Effector CD8-positive, alpha-beta T cell (primary cell): Measurements from ENCODE around the gene CCDC138.

ENCODE experiments used
- DNase-seq: peaks from one replicate; lab custom pipeline; 2025; lab: John Stamatoyannopoulos, UW

Gene CCDC138

DNA sequence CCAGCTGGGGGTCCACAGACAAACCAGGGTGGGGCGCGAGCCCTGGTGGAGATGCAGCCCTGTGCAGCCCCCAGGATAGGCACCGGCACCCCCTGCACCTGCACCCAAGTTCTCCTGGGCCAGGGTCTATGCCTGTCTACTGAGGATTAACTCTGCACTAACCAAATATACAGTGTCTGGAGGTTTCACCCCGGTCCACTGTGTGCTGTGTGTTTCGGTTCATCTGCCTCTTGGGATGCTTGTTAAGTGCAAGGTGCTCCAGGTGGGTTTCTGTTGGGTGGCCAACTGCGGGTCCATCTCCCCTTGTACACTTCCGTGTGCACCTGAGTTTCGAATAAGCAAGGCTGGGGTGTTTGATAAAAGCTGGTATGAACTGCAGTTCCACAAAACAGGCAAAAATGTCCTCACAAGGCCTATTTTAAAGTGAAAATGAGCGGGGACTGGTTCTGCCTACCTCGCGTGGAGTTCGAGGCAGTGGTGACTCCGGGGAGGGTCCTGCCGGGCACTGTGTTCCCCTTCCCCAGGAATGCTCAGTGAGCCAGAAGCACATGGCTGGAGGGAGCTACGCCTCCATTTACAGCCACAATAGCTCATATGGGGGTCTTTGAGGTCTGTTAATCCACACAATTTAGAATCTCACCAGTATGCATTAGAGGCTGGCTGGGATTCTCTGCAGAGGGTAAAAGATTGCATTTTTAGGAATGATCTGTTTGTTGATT is 131.7 kb downstream of the CCDC138 start:
- no peak for DNase-seq

DNA sequence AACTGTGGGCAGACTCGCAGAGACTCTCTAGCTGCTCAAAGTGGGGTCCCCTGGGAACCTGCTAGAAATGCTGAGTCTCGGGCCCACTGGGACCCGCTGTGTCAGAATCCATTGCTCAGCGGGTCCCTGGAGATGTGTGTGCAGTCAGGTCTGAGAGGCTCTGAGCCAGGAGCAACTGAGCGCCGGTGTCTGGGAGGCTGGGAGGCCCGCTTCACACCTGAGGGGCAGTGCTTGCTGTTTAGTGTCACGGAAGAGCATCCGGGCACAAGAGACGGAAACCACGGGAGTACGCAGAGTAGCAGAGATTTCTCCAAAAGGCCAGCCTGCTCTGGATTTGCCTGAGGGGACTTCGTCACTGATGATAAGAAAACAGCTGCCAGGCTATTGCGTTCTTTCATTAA is 132.4 kb downstream of the CCDC138 start:
- DNase-seq: no peak

DNA sequence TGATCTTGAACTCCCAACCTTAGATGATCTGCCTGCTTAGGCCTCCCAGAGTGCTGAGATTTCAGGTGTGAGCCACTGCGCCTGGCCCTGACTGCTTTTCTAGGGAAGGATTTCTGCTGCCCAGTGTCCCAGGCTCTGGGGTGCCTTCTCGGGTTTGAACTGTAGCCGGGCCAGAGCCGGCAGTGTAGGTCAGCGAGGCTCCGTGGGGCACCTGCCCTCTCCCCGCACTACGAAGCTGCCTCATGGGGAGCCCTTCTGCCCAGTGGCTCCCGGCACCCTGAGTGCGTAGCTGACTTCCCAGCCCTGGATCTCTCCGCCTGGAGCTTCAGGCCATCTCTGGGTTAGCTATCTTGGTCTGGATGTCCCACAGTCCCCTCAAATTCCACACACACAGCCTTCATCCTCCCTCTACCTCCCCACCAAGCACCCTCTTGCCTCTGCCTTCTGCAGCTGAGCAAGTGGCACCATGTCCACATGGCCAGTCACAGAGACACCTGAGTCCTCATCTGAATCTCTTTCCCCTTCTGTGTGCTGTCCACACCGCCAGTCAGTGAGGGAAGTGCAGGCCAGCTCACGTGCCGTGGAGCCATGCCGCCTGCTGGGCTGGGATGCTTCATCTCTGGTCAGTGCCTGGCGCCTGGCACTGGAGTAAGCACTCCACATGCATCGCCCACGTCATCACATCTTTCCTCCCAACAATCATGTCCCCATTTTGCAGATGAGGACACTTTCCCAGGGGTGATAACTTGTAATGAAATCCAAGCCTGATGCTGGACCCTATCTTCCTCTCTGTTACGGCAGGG is 133.2 kb downstream of the CCDC138 start:
- no peak for DNase-seq

DNA sequence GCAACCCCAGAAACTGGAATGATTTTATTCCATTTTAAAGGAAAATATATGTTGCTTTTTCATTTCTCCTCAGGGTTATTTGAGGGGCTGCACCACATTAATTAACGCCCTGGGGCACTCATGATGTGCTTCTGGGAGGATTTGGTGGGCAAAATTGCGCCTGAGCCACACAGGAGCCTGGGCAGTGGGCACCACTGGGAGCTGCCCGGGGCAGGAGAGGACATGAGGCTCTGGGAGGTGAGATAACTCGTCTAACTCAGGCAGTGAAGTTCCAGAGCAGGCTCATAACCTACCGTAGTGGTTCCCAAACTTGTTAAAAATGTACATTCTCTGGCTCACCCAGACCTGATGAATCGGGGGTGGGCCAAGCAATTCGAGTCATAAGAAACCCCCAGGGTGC is 134.1 kb downstream of the CCDC138 start:
- no peak for DNase-seq

DNA sequence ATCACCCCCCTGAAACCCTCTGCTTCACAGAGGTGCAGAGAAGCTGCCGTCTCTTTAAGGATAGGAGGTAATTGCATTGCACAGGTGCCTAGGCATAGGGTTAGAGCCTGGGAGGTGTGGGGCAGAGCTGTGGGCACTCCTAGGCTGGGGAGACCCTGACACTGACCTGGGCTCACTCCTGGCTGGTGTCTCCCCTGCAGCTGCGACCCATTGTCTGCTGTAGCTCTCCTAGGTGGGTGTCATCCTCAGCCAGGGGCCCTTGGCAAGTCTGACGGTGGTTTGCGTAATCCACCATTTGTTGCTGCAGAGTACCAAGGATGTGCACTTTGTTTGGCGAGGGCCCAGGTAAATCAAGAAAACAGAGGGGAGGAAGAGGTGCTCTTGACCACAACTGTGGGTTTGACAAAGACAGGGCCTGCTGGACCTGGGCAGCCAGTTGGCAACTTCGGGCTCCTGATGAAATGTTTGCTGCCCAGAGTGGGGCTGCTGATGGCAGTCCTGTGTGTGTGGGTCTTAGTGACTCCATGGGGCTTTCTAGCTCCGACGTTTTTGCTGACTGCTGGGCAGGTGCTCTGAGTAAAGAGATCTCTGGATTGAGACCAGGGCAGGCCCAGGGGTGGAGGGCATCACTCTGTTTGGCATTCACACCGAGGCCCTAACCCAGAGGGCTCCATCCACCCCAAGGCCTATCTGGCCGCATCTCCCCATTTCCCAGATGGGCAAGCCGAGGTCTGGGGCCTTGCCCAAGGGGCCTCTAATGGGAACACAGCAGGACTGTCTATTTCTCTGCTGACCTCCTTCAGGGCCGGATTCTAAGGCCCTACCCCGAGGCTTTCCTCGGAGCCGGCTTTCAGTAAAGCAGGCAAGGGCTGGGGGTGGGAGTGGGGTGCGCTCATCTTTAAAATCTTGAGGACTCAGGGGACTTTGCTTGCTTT is 134.8 kb downstream of the CCDC138 start:
- DNase-seq: no peak

DNA sequence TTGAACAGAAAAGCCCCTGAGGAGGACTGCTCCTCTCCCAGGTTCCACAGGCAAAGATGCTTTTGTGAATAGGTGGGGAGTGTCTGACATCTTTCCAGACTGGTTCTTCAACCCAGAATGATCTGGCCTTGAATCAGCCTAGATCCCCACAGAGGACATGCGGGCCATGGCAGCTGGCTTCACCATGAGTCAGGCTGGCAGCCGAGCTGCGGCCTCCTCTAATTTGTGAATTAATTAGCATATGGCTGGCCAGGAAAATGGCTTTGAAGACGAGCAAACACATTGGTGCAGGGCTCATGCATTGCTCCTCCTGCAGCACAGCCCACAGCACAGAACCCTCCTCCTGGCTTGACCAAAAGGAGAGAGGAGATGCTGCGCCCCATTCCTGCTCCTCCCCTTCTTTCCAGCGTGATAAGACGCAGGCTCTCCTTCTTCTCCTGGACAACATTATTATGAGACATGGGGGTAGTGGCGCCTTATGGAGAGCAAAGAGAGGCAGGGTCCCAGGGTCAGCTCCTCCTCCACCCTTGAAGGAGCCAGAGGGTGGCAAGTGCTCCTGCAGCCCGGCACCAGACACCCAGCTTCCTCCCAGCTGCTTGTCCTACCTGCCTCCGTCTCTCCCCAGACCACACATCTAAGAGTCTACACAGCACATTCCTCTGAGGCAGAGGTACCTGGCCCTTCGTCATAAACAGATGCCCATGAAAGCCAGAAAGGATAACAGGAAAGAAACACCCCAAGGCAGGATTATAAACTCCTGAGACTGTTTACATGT is 135.8 kb downstream of the CCDC138 start:
- DNase-seq: no peak

DNA sequence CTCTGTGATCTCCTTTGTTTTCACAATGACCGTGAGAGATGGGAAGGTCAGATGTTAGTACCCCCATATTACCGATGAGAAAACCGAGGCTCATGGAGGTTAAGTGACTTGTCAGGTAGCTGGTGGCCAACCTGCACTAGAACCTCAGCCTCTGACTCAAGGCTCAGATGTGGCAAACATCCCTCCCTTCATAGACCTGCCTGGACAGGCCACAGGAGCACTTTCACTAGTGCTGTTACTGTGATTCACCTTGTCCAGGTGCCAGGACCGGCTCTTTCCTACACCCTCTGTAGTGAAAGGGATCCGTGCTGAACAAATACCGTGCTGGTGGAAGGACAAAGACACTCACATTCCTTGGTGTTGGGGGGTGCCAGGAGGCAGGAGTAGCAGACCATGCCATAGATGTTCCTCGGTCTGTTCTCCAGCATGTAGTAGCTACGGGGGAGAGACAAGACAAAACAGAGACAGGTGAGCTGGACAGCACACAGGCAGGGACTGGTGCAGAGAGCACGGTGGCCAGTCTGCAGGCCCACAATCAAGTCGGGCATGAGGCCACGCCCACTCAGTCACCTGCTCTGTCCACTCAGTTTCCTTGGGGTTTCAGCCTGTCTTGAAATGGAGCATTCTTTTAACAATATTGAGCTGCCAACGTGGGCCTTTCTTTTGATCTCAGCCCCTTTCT is 136.6 kb downstream of the CCDC138 start:
- DNase-seq: no peak

DNA sequence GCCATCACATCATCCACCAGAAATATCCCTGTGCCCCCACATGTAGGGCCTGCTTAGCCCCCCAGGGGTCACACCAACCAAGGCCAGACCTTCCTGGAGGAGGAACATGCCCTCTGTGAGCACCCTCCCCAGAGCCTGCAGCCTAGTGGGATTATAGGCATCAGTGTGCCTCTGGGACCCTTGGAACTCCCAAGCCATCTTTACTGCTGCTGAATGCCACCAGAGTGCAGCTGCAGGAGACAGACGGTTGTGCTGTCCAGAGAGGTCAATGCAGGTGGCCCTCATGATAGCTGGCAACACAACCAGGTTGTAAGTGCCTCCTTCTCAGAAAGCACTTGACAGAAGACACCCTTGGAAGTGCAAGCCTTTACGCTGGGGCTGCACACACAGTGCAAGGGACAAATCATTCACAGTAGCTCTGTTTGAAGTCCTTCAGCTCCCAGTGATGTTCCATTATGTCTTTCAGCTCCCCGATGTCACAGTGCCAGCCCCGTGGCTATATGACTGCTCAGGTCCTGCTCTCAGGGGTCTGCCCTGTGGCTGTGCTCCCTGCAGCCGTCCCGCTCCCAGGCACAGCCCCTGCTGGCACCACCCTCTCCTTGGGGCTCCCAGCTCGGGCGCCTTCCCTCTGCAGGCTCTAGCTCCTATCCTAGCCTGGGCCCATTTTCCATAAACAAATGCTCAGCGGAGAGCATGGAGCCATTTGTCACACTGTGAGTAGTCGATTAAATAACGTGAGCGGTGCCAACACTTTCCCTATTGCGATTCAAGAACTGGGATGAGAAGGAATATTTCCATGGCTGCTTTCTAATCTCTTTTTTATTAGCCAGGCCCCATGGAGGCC is 137.4 kb downstream of the CCDC138 start:
- no peak for DNase-seq

DNA sequence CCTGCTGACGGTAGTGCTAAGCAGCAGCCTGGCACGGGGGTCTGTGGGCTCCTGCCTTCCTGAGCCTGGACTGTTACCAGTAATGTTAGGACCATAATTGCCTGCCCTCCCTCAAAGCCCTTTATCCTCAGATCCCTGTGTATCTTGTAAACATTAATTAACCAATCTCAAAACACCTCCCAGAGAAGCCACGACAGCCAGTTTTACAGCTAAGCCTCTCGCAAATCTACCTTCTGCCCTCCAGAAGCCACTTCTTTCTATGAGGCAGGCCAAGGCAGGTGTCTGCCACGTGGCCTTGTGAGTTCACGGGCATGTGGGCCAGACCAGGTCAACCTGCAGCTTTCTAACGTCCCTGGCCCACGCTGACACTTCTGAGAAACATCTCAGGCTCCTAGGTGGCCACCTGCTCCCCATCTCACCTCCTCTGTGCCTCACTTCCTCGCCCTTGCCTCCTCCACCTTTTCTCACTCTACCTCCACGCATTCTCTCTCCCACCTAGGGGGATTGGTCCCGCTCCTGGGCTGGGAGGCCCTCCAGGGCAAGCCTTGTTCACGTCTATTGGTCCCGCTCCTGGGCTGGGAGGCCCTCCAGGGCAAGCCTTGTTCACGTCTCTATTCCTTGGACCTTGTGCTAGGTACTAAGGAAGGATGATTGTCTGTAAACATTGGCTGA is 138.1 kb downstream of the CCDC138 start:
- no peak for DNase-seq

DNA sequence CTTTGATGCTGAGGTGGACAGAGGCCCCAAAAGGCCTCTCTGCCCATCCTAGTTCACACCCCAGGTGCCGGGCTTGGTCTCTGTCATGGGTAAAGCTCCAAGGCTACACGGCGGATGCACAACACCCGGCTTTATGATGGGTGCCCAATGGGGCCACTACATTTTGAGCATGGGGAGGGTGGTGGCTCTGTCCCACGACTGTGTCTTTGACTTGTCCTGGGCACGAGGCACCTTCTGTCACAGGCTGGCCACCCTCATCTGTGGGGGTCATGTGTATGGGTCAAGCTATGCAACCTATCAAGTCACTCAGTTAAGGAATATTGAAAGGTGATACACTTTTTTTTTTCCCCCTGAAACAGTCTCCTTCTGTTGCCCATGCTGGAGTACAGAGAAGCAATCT is 138.7 kb downstream of the CCDC138 start:
- DNase-seq: no peak

DNA sequence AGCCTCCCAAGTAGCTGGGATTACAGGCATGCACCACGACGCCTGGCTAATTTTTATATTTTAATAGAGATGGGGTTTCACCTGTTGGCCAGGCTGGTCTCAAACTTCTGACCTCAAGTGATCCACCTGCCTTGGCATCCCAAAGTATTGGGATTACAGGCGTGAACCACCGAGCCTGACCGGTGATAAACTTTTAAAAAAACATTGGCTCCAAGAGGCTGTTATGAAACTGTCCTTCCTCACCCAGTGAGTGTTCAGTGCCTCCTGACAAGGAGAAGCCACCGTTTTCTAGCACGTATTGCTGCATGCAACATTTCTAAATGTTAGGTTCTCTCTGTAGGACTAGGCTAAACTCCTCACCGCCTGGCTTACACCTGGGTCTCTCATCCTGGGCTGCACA is 139.2 kb downstream of the CCDC138 start:
- no peak for DNase-seq
